Stimulated activated CD8-positive, alpha-beta memory T cell treated with anti-CD3 and anti-CD28 coated beads, Interleukin-12 subunit alpha, Interleukin-12 subunit beta, amount 100 ng/mL, for 24 hours (primary cell): ENCODE data around the gene STX16.

Experiments used
- DNase-seq: peaks from one replicate; pipeline ENCODE4 v3.0.0-alpha.2; 2020; ENCODE audit errors: extremely low read depth

STX16 gene, protein sequence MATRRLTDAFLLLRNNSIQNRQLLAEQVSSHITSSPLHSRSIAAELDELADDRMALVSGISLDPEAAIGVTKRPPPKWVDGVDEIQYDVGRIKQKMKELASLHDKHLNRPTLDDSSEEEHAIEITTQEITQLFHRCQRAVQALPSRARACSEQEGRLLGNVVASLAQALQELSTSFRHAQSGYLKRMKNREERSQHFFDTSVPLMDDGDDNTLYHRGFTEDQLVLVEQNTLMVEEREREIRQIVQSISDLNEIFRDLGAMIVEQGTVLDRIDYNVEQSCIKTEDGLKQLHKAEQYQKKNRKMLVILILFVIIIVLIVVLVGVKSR

DNA sequence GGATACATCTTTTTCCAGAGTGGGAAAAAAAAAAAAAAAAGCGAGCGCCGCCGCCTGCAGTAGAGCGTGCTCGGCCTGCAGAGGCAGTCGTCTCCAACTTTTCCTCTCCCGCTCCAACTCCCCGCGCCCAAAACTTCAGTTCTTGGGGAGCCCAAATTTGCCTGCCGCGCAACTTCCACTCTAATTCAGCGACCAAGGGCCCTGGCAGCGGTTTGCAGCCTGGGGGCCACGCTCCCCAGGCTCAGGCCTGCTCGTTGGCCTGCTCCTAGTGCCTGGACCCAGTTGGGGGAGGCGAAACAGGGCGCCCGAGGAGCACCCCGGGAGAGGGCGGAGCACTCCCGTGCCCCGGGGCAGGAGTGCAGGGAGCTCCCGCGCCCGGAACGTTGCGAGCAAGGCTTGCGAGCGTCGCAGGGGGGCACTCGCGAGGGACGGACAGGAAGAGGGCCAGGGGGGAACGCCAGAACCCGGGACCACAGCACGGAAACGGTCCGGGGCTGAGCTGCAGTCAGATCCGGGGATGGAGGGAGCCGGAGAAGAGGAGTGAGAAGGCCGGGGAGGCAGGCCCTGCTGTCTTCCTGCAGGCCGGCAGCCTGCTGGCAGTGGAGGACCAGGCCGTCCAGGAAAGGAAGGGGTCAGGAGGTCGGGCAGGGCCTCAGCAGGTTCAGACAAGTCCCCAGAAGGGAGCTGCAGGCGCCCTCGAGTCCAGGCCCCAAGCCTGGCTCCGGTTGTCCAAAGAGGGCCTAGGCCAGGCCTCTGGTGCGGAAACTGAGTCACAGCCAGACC is at the start of gene STX16:
Gene STX16, plus strand, starts transcription at position 508 of the 783 bp plus-strand sequence. CDS start 724 bp downstream, outside the sequence.
- DNase-seq, result peak; percentile 75

DNA sequence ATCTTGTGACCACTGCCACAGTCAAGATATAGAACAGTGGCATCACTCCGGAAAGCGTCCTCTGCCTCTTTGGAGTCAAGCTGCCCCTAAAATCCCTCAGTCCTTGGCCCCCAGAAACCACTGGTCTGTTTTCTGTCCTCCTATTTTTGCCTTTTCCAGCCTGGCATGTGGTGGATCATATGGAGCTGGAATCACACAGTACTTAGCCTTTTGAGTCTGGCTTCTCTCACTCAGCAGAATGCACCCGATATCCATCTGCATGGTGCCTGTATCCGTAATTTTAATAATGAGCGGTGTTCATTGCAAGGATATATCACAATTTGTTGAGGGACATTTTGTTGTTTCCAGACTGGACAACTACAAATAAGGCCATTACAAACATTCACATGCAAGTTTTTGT is 49.0 kb upstream of the STX16 start:
- DNase-seq, result no peak

DNA sequence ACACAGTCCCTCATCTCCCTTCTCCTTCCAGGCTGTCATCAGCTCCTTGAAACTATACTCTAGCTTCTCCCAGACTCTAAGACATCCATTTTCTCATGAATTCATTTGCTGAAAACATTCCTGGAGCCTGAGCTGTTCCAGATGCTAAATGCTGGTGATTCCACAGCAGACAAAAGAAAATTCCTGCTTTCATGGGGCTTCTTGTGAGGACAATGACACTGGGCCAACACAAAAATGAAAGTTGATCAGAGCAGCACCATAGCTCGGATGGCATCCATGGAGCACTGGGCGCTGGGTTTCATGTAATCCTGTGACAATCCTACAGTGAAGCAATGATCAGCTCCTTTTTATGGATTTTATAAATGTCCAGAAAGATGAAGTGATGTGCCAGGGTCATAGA is 47.4 kb upstream of the STX16 start:
- no peak for DNase-seq

DNA sequence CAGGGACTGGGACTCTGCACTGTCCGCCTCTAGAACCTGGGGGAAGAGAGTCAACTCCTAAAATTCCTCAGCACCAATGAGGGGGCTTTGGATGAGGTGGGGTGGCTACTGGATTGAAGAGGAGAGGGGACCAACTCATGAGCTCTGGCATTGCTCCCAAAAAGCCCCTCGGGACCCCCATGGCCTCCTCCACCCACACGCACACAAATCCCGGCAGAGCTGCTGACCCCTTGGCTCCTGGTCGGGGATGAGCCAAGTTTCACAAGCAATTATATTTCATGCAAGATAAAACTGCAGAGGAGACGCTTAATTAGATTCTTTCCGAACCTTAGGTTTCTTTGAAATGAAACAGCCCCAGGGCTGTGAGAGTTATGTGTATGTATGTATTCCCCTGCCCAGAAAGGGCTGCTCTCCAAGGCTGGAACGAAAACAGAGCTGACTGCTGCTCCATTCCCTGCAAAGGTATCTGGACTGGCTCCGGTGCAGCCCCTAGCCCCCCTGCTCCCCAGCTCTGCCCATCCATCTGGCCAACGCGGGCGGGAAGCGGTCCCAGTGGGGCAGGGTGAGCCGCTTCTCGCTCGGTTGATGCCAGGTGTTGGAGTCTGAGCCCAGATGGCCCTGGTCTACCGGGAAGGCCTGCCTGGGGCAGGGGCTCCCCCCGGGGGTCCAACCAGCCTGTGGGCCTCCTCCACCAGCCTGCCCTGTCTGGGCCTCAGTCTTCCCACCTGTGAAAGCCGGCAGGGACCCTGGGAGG is 46.8 kb upstream of the STX16 start:
- DNase-seq, result no peak

DNA sequence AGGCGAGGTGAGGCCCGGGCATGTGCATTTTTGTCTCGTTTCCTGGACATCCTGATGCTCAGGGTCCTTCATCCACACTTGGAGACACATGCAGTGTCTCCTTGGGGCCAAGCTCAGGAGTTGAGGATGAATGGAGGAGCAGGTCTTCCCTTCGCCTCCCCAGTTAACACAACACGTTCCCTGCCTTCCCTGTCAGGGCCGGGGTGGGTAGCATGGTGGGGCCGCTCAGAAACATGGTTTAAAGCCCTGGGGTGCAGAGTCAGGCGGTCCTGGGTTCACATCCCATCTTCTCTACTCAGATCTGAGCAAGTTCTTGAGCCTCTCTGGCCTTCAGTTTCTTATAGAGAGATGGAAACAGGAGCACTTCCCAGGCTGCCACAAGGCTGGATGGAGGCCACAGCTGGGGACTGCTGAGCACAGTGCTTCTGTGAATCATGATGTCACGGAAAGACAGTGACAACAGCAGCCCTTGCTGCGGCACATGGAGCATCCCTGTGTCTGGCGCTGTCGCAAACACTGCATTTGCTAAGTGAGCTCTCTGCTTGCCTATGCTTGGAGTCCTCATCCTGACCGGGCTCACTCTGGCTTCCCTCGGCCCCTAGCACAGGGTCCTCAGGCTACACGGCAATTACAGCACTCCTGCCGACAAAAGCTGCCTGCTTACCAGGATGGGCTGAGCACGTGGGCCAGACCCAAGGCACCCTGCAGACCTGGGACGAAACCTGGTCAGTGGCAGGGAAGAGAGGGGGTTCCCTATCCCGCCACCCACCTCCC is 45.6 kb upstream of the STX16 start:
- no peak for DNase-seq

DNA sequence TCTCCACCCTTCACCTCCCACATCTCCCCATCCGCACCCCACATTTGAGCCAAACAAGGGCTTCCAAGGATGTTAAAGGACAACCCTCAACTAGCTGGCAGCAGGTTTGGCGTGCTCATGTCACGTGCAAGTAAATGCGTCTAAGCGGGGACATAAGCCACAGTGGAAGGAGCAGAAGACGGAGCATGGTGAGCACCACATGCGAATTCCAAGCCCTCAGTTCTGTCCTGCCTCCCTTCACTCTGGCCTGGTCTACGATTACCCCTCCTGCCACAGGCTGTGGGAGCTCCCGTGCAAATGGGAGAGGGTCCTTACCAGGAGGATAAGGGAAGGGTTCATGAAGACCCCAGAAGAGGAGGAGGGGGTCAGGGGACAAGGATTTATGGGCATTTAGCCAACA is 44.9 kb upstream of the STX16 start:
- DNase-seq, result no peak

DNA sequence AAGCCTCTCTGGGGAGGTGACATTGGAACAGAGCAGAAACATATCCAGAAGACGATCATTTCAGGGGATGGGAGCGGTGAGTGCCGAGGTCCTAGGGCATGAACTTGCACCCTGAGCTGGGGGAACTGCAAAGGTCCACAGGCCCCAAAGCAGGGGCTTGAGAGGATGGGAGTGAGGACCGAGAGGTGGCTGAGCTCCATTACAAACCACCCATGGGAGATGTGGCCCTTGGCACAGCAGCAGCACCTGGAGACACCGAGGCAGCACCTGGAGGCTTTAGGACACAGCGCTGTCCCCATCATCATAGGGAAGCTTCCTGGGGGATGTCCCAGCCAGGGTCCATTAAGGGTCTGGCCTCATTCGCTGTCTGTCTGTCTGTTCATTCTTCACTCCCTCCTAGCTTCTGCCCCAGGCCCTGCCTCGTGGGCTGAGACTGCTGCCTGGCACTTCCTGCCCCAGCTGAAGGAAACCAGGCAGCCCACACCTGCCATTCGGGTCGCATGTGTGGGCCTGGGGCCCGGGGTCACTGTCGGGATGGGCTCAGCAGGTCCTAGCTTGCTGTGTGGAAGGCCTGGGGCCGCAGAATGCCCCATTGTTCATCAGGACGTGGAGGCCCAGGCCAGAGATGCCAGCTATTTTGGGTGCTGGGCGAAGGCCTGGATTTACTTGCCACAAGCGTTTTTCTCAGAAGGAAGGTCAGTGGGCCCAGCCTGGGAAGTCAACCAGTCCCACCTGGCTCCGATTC is 42.8 kb upstream of the STX16 start:
- no peak for DNase-seq

DNA sequence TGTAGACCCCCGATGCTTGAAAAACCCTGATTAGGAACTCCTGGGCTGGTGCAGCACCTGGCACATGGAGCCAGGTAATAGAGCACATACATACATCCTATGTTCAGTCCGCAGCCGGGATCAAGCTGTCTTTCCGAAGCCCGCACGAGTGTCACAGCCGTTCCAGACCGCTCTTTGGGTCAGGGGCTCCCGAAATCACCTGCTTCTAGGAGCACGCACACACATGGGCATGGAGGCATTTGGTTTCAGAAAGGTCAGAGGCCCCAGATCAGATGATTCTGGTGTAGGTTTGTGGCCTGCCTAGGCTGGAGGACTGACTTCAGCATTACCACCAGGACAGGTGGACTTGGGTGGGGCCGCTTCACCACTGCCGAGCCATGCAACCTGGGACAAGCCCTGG is 42.1 kb upstream of the STX16 start:
- no peak for DNase-seq

DNA sequence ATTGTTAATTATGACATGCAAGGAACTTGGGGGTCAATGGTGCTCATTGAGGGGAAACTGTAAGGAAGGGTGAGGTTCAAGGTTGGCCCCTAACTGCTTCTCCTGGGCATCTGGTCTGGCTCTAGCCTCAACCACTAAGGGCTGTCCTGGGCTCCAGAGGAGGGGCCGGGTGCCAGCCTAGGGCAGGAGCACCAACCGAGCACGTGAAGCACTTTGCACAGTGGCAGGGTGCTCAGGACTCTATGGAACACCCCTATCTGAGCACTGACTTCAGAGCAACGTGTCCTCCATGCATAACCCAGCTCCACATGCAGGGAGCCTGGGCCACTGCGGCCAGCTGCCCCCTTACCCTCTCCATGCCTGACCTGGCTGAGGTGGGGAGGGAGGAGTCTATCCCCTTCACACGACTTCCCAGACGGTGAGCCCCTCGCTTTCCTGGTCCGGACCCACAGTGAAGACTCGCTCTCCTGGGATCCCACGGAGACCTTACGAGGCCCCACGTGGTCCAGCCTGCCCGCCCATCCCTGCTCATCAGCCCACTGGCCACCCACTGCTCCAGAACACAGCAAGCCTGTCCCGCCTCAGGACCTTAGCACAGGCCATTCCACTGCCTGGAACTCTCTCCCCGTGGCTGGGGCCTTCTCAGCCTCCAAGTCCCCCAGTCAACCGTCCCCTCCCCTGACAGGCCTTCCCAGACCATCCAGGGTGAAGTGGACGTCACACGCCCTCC is 40.8 kb upstream of the STX16 start:
- no peak for DNase-seq

DNA sequence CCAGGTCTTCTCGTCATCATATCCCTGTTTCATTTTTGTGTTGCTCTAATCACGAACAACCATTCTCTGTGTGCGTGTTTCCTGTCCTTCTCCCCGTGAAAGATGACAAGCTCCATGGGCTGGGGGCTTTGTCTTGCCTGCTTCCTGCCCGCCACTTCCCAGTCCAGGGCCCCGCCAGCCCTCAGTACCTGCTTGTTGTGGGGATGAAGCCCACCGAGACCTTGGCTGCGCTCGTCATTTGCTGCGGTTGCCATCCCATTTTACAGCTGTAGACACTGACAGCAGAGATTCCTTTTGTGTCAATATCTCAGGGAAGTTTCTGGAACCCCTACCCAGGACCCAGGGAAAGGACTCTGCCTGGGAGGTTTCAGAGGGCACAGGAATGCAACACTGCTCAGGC is 40.3 kb upstream of the STX16 start:
- DNase-seq, result no peak

DNA sequence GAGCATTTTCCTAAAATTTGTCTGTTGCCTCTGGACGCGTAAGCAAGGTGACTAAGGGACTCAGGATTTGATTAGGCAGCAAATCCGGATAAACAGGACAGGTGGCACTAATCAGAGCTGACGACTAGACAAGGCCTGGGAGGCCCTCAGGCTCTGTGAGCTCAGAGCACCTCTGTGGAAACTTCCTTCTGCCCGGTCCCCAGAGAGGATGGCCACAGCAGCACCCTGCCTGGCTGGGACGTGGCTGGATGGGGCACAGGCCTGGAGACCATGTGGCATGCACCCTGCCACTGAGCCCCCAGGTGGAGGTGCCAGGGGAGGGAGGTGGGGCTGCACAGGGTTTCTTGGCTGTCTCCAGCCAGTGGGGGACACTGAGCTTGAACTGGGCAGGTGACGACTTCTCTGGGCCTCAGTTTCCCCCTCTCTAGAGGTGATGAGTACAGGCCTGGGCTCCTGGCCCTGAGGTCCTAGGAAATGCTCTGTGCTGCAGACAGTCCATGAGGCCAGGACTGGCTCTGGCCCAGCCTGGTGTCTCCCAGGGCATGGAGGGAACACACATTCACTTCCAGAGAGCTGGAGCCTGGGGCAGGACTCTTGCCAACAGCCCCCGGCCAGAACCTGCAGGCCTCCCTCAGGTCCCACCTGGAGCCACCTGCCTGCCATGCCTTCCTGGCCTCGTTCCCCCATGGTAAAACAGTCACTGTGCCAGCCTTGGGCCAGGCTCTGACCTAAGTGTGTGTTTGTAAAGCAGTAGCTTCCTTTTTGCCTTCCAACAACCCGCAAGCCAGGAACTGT is 39.6 kb upstream of the STX16 start:
- no peak for DNase-seq

DNA sequence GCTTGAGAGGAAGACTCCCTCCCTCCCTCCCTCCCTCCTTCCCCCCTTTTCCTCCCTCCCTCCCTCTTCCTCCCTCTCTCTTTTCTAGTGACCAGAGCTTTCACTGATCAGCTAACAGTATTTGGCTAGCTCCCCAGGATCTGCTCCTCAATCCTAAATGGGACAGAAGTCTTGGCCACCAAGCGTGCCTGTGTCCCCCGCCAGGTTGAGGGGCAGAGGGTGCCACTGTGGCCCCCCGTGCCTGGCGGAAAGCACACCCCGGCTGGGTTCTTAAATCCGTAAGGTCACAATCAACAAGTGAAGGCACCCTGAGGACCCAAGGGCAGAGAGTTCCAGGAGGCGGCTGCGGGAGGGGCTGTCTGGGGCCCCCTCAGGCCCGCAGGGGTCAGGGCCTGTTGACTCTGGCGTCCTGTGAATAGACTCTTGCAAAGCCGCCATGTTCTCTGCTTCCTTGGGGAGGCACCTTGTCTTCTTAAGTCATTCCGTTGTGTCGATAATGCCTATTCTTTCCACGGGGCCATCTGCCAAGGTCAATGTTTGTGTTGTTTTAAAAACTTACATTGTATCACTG is 38.9 kb upstream of the STX16 start:
- no peak for DNase-seq

DNA sequence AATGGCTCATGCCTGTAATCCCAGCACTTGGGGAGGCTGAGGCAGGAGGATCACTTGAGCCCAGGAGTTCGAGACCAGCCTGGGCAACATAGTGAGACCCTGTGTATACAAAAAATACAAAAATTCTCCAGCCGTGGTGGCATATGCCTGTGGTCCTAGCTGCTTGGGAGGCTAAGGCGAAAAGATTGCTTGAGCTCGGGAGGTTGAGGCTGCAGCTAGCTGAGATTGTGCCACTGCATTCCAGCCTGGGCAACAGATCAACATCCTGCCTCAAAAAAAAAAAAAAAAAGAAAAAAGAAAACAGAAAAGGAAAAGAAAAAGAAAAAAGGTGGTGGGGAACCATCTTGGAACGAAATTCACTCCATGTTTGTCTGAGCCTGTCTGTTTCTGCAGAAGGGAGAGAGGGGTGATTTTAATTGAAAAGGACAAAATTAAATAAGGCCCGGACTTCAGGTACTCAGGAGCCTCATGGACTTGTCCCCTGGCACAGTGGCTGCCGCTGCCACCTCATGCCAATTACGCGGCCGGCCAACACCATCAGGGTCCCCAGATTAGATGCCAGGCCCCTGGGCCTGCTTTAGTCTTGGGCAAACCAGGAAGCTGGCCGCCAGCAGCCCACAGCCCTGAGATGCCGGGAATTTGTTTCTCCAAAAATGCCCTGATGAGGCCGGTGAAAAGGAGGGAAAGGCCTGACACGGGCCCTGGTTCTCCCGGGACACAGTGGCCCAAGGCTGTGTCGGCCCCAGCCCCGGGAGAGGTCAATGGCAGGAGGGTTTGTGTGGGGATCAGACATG is 37.8 kb upstream of the STX16 start:
- no peak for DNase-seq

DNA sequence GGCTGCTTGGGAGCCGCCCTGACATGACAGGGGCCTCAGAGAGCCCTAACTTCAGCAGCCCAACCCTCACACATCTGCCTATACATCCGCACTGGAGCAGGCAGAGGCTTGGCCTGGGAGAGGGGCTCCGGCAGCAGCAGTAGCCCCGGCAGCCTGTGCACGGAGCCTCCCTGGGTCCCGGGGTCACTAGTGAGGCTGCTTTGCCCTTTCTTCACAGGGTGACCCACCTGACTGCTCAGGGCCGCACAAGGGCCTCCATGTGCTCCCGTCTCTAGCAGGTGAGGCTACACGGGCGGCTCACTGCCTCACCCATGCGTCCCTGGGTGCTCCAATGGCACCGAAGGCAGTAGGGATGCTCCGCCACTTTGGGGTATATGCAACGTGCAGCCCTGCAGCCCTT is 36.7 kb upstream of the STX16 start:
- no peak for DNase-seq

DNA sequence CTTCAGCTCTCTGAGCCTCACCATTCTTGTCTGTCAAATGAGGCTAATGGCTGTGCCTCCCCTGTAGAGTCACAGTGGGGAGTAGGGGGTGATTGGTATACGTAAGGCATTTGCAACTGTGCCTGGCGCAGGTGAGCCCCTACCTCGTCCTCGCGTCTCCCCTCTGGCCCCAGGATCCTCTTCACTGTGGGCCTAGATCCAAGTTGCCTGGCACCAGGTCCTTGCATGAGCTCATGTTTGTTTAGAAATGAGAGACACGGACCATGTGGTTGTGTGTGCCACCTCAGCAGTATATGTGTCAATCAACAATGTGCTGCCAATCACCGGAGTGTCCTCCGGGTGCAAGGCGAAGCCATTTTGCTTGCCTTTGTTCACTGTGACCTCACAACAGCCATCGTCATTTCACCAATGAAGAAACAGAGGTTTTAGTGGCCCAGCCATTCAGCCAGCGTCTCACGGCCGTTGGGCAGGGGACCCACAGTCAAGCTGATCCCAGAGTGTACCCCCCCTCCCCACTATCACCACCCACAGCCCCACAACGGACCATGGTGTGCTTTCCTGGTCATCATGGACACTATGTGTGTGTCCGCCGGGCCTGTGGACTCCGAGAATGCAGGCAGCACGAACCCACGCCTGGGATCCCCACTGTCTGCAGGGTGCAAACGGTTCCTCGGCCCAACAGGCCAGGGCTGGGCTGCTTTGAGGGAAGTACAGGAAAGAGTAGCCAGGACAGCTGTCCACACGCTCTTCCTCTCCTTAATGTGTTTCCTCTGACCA is 35.9 kb upstream of the STX16 start:
- DNase-seq, result no peak

DNA sequence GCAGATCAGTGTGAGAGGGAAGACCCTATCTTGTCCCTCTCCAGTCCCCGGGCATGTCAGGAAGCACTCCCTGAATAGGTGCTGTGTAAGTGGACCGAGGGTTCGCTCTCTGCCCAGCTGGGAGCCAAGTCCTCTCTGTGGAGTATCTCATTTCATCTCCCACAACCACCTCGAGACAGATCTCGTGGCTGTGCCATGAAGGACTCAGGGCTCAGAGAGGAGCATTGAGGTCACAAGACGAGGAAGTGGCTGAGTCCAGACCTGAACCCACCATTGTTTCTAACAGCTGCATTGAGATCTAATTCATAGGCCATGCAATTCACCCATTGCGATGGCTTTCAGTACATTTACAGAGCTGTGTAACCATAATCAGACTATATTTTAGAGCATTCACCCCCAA is 34.7 kb upstream of the STX16 start:
- no peak for DNase-seq

DNA sequence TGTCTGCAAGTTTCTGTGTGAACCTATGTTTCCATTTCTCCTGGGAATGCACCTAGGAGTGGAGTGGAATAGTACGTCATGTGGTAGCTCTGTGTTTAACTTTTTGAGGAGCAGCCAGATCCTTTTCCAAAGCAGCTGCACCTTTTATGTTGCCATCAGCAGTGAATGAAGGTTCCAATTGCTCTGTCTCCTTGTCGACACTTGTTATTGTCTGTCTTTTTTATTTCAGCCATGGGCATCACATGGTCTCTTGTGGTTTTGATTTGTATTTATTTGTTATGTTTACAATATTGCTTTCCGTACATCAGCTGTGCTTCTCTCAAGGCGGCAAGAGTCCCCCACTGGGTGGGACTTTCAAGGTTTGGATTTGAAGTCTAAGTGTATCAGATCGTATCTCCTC is 33.9 kb upstream of the STX16 start:
- no peak for DNase-seq
